ENCODE data around the gene MED12L. TPM values are rescaled to one million over a fixed set of nuclear protein-coding genes. Genes with fewer than 3 reads are reported as not detected.

MED12L gene
- total RNA-seq, 1 donor from 2014 or later: 0.43 TPM

GRCh38 chr3:151085889-151086483 is 522 bp downstream of the MED12L start:
- TF ChIP-seq CTCF (IDR thresholded peaks at IDR 0.05): no peak
- no peaks in the 10 kb centered on the region for H3K36me3 ChIP-seq
- H3K27ac ChIP-seq: peak overlapping the region in 1 of 2 donors; percentile 62
- no peaks in the 10 kb centered on the region for H3K27me3 ChIP-seq
- H3K4me3 ChIP-seq: peak overlapping the region; percentile 65 to 67
- intact Hi-C loops (cut with DNase I): loop anchor here (2.0 to 10.0 kb wide), 2 partner anchors 61 to 361 kb away; no protein-coding TSS in a partner anchor
- no peaks in the 10 kb centered on the region for H3K4me1 ChIP-seq
- peak in 1 of 2 donors; percentile 62 for DNase-seq (ENCODE audit: low spot score in 2 of 2)
- H3K9me3 ChIP-seq: no peaks in the 10 kb centered on the region

- DNase-seq (ENCODE audit: low spot score in 2 of 2): peak in 1 of 2 donors; percentile 82
- peak; percentile 14 to 53 (median 20) for TF ChIP-seq CTCF (IDR thresholded peaks at IDR 0.05)
Measured at GRCh38 chr3:151086484-151087456, 1.3 kb downstream of the MED12L start.

GRCh38 chr3:151087648-151088047 is 2.2 kb downstream of the MED12L start:
- no peak overlapping the region for H3K27ac ChIP-seq
- intact Hi-C loops (cut with DNase I): loop anchor here (2.0 to 10.0 kb wide), 2 partner anchors 59 to 363 kb away; no protein-coding TSS in a partner anchor
- H3K9me3 ChIP-seq: no peaks in the 10 kb centered on the region

More at GRCh38 chr3:151086484-151087456, 1.3 kb downstream of the MED12L start:
- intact Hi-C loops (cut with DNase I): loop anchor here (2.0 to 10.0 kb wide), 2 partner anchors 60 to 362 kb away; no protein-coding TSS in a partner anchor
- Histone ChIP-seq H3K4me3 (peak overlapping the region; percentile 65 to 67), H3K27ac (peak overlapping the region in 1 of 2 donors; percentile 62), H3K36me3 (no peaks in the 10 kb centered on the region), H3K27me3 (no peaks in the 10 kb centered on the region), H3K9me3 (no peaks in the 10 kb centered on the region), H3K4me1 (no peaks in the 10 kb centered on the region)

GRCh38 chr3:151091685-151092345 is 6.4 kb downstream of the MED12L start:
- H3K9me3 ChIP-seq: no peaks in the 10 kb centered on the region
- no peak overlapping the region for H3K4me3 ChIP-seq
- no peak for DNase-seq (ENCODE audit: low spot score in 2 of 2)
- no peaks in the 10 kb centered on the region for H3K36me3 ChIP-seq
- intact Hi-C loops (cut with DNase I): no loop called here
- H3K4me1 ChIP-seq: no peaks in the 10 kb centered on the region
- TF ChIP-seq CTCF (IDR thresholded peaks at IDR 0.05): no peak
- no peaks in the 10 kb centered on the region for H3K27me3 ChIP-seq
- H3K27ac ChIP-seq: no peak overlapping the region

More at GRCh38 chr3:151087648-151088047, 2.2 kb downstream of the MED12L start:
- H3K4me1 ChIP-seq: no peaks in the 10 kb centered on the region
- H3K36me3 ChIP-seq: no peaks in the 10 kb centered on the region
- H3K4me3 ChIP-seq: peak overlapping the region in 1 of 2 donors; percentile 67
- DNase-seq (ENCODE audit: low spot score in 2 of 2): no peak
- no peaks in the 10 kb centered on the region for H3K27me3 ChIP-seq
- TF ChIP-seq CTCF (IDR thresholded peaks at IDR 0.05): no peak

GRCh38 chr3:151093148-151093547 is 7.7 kb downstream of the MED12L start:
- DNase-seq (ENCODE audit: low spot score in 2 of 2): no peak
- intact Hi-C loops (cut with DNase I): no loop called here

More at GRCh38 chr3:151093148-151093547, 7.7 kb downstream of the MED12L start:
- Histone ChIP-seq H3K27me3 (no peaks in the 10 kb centered on the region), H3K36me3 (no peaks in the 10 kb centered on the region), H3K4me3 (no peak overlapping the region), H3K4me1 (no peaks in the 10 kb centered on the region), H3K27ac (no peak overlapping the region), H3K9me3 (no peaks in the 10 kb centered on the region)
- no peak for TF ChIP-seq CTCF (IDR thresholded peaks at IDR 0.05)
